SU-DHL-6 (cell line): ENCODE measurements around the gene WDFY1.

ENCODE experiments used
- H2AFZ ChIP-seq: fragments of 200-600 bp; sonication (generic); 2 replicates; pipeline ENCODE4 v1.6.1; 2014; ENCODE audit warnings: low read depth, mild to moderate bottlenecking, moderate library complexity, mixed read lengths, antibody characterized with exemption, low read length; ENCODE audit not compliant: severe bottlenecking
- H3F3A ChIP-seq: fragments of 200-600 bp; shearing (Covaris generic); 2 replicates; pipeline ENCODE4 v1.6.0; 2016; ENCODE audit warnings: antibody characterized with exemption, mild to moderate bottlenecking; ENCODE audit not compliant: insufficient read depth
- H3K27ac ChIP-seq: fragments of 200-600 bp; sonication (generic); 2 replicates; pipeline ENCODE4 v1.5.1; 2016; ENCODE audit warnings: low read depth, mild to moderate bottlenecking, low read length, moderate library complexity, mixed read lengths
- H3K27me3 ChIP-seq: fragments of 200-600 bp; sonication (generic), shearing (Covaris generic); 2 replicates; pipeline ENCODE4 v1.6.0; 2014; ENCODE audit warnings: mild to moderate bottlenecking, low read length
- H3K36me3 ChIP-seq: fragments of 200-600 bp; sonication (generic); 2 replicates; pipeline ENCODE4 v1.6.1; 2014; ENCODE audit warnings: mild to moderate bottlenecking, low read length, mixed read lengths
- H3K4me2 ChIP-seq: fragments of 300-600, 200-600 bp; shearing (Covaris generic), sonication (generic); 2 replicates; pipeline ENCODE4 v1.6.0; 2014; ENCODE audit warnings: low read length, low read depth, mild to moderate bottlenecking; ENCODE audit not compliant: poor library complexity, severe bottlenecking
- H3K4me3 ChIP-seq: fragments of 200-600 bp; sonication (generic); 2 replicates; pipeline ENCODE4 v1.5.1; 2014; ENCODE audit warnings: antibody characterized with exemption, low read length, mild to moderate bottlenecking, mixed read lengths; ENCODE audit not compliant: insufficient read depth, poor library complexity, severe bottlenecking
- H3K79me2 ChIP-seq: fragments of 200-600 bp; sonication (generic); 2 replicates; pipeline ENCODE4 v1.6.1; 2014; ENCODE audit warnings: mild to moderate bottlenecking, low read length, moderate library complexity; ENCODE audit not compliant: insufficient read depth
- H3K9ac ChIP-seq: fragments of 200-600 bp; sonication (generic); 2 replicates; pipeline ENCODE4 v1.7.0; 2014; ENCODE audit warnings: mild to moderate bottlenecking, low read length
- H3K9me2 ChIP-seq: fragments of 200-600 bp; sonication (generic); replicated peaks from 2 replicates; pipeline ENCODE4 v1.6.1; 2014; ENCODE audit warnings: low read length; ENCODE audit not compliant: insufficient read depth
- H3K9me3 ChIP-seq: fragments of 200-600 bp; sonication (generic); 2 replicates; pipeline ENCODE4 v1.6.1; 2014; ENCODE audit warnings: low read length, mixed read lengths; ENCODE audit not compliant: insufficient read depth
- H4K20me1 ChIP-seq: fragments of 200-600 bp; sonication (generic); 2 replicates; pipeline ENCODE4 v1.6.1; 2014; ENCODE audit warnings: low read depth, mild to moderate bottlenecking, antibody characterized with exemption, low read length, moderate library complexity, mixed read lengths
- EZH2phosphoT487 ChIP-seq: fragments of 200-600 bp; sonication (generic), shearing (Covaris generic); conservative IDR thresholded peaks from 2 replicates; pipeline ENCODE4 v1.6.1; 2018; ENCODE audit warnings: mild to moderate bottlenecking, antibody characterized with exemption, low read length, moderate library complexity, mixed read lengths
- TF ChIP-seq, protein P1 (sequence below): fragments of 200-600 bp; sonication (generic); IDR thresholded peaks from one replicate; pipeline ENCODE4 v1.5.1; 2017; ENCODE audit warnings: antibody characterized with exemption, mild to moderate bottlenecking, low read length, moderate library complexity; ENCODE audit not compliant: insufficient read depth, poor library complexity, severe bottlenecking

WDFY1 gene

DNA sequence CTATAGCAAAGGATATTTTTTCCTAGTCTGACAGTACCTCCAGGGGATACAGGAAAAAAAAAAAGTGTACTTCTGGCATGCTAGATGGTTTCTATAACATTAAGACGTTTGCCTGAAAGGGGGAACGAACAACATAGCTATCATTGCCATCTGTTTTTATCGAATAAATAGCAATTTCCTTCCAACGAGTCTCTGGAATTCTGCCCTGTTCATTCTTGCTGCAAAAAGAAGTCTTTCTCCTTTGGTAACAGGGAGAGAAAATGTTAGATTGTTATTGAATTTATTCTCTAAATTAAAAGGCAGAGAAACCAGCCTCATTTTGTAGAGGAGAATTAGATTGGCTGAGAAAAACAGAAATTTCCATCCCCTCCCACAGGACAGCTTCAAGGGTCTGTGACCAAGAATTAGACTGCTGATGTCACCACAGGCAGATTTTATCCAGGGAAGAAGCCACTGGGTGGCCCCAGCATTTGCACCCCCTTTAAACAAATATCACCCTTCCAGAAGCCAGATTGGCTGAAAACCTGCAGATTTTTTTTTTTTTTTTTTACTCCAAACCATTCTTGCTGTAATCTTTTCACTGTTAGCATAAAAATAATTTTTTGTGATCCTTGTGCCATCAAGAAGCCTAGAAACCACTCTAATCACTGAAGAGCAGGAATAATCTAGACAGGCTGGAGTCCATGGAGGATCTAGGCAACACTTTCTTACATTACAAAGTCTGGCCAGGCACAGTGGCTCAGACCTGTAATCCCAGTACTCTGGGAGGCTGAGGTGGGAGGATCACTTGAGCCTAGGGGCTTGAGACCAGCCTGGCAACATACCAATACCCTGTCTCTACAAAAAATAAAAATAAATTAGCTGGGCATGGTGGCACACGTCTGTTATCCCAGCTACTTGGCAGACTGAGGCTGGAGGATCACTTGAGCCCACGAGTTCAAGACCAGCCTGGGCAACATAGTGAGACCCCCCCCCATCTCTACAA lies 12.0 kb downstream of the WDFY1 start:
- Histone ChIP-seq H3K9ac (no peak overlapping the region), H4K20me1 (no peaks in the 10 kb centered on the region), H3K9me2 (no peaks in the 10 kb centered on the region), H2AFZ (no peak overlapping the region), H3F3A (no peaks in the 10 kb centered on the region), H3K4me3 (no peak overlapping the region), H3K4me2 (no peak overlapping the region), H3K9me3 (no peaks in the 10 kb centered on the region), H3K79me2 (no peaks in the 10 kb centered on the region), H3K27ac (no peak overlapping the region), H3K27me3 (no peaks in the 10 kb centered on the region), H3K36me3 (no peaks in the 10 kb centered on the region)
- TF ChIP-seq, protein P1, sequence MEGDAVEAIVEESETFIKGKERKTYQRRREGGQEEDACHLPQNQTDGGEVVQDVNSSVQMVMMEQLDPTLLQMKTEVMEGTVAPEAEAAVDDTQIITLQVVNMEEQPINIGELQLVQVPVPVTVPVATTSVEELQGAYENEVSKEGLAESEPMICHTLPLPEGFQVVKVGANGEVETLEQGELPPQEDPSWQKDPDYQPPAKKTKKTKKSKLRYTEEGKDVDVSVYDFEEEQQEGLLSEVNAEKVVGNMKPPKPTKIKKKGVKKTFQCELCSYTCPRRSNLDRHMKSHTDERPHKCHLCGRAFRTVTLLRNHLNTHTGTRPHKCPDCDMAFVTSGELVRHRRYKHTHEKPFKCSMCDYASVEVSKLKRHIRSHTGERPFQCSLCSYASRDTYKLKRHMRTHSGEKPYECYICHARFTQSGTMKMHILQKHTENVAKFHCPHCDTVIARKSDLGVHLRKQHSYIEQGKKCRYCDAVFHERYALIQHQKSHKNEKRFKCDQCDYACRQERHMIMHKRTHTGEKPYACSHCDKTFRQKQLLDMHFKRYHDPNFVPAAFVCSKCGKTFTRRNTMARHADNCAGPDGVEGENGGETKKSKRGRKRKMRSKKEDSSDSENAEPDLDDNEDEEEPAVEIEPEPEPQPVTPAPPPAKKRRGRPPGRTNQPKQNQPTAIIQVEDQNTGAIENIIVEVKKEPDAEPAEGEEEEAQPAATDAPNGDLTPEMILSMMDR = no peak
- TF ChIP-seq EZH2phosphoT487 = no peak

DNA sequence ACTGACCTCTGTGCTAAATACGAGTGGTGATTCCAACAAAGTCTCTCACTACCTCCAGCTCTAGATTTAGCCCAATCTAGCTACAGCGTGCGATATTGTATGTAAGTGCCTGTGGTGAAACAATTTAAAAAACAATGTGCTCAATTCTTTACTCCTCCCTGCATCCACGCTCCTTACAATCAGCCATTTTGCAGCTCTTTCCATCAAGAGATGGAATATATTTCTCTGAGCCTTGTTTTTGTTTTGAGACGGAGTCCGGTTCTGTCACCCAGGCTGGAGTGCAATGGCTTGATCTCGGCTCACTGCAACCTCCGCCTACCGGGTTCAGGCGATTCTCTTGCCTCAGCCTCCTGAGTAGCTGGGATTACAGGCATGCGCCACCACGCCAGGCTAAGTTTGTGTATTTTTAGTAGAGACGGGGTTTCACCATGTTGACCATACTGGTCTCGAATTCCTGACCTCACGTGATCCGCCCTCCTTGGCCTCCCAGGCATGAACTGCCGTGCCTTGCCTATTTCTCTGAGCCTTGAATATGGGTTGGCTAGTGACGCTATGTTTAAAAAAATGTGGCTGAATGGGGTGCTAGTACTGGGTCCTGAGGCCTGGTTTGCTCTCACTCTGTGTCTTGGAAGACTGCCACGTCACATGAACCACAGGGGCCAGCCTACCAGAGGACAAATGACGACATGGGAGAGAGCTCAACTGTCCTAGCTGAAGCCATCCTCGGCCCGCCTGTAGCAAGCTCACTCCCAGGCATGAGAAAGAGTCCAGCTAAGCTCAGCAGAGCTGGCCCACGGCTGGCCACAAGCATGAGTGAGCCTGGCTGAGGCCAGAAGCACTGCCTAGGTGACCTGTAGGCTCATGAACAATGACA lies 14.8 kb downstream of the WDFY1 start:
- no peak overlapping the region for H3K4me3 ChIP-seq

DNA sequence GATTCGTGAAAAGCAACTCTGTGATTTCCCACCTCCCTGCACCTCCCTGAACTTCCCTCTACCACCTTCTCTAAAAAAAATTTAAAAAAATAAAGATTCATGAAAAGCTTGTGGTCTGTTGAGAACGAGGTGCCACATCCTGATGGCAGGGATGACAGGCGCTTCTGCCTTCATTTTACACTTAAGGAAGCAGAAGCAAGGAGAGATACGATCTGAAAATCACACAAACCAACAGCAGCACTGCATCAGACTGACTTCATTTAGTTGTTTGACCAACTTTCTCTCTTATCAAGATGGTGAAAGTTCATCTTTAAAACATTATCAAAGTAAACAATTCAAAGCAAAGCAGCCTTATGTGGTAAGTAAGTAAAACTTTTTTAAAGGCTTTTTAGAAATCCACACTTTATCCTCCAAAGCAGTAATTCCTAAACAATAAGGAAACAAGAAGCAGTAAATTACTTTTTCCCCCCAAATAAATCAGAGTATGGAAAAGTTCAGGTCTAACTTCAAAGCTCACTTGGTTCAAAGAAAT lies 15.5 kb downstream of the WDFY1 start:
- H3K9me2 ChIP-seq = no peaks in the 10 kb centered on the region
- TF ChIP-seq, protein P1 = no peak
- TF ChIP-seq EZH2phosphoT487 = no peak
- no peak overlapping the region for H3K4me3 ChIP-seq
- no peak overlapping the region for H3K9ac ChIP-seq
- no peaks in the 10 kb centered on the region for H4K20me1 ChIP-seq
- H3K36me3 ChIP-seq = no peaks in the 10 kb centered on the region
- H3K9me3 ChIP-seq = no peaks in the 10 kb centered on the region
- H3K4me2 ChIP-seq = no peak overlapping the region
- no peak overlapping the region for H3K27ac ChIP-seq
- no peaks in the 10 kb centered on the region for H3K27me3 ChIP-seq
- no peaks in the 10 kb centered on the region for H3K79me2 ChIP-seq
- H3F3A ChIP-seq = no peaks in the 10 kb centered on the region
- no peak overlapping the region for H2AFZ ChIP-seq

More for the DNA sequence above, 14.8 kb downstream of the WDFY1 start:
- H2AFZ ChIP-seq = no peak overlapping the region
- H3K9me3 ChIP-seq = no peaks in the 10 kb centered on the region
- no peaks in the 10 kb centered on the region for H3K79me2 ChIP-seq
- no peak overlapping the region for H3K9ac ChIP-seq
- no peaks in the 10 kb centered on the region for H4K20me1 ChIP-seq
- H3K36me3 ChIP-seq = no peaks in the 10 kb centered on the region
- H3F3A ChIP-seq = no peaks in the 10 kb centered on the region
- no peak overlapping the region for H3K27ac ChIP-seq
- no peaks in the 10 kb centered on the region for H3K27me3 ChIP-seq
- TF ChIP-seq EZH2phosphoT487 = no peak
- TF ChIP-seq, protein P1 = no peak
- no peaks in the 10 kb centered on the region for H3K9me2 ChIP-seq
- H3K4me2 ChIP-seq = no peak overlapping the region
